Pancreas (tissue), 10 donors: Measurements from ENCODE around the gene TMEM176A. TPM values are rescaled to one million over a fixed set of nuclear protein-coding genes. Genes with fewer than 3 reads are reported as not detected.

Source experiments
- ATAC-seq, 4 donors: fragments of 200-7000 bp; cut with Tn5 transposase; one replicate each; pipeline versions ENCODE4 v1.8.0 to v1.9.1; 2020; ENCODE audit warnings: mild to moderate bottlenecking in 4 of 4, moderate library complexity in 4 of 4
- DNase-seq, 6 donors: peaks; one replicate each; pipeline ENCODE4 v3.0.0-alpha.2; 2020
- FAIRE-seq: peaks from 2 replicates; lab custom pipeline; 2012; peaks lifted over from hg19 to GRCh38; lab: Jason Lieb, UNC
- H3K27ac ChIP-seq, 4 donors: fragments of 200-600 bp; sonication (generic); 1 replicate in 3 of 4; 2 replicates in 1 of 4; pipeline versions ENCODE4 v1.5.0 to v1.8.0; 2020
- H3K27me3 ChIP-seq, 4 donors: fragments of 200-600 bp; one replicate each; pipeline ENCODE4 v1.8.0; 2021
- H3K36me3 ChIP-seq, 3 donors: fragments of 200-600 bp; sonication (generic) in 1 of 3; one replicate each; pipeline versions ENCODE4 v1.5.0 to v1.8.0; 2020 to 2021
- H3K4me1 ChIP-seq, 3 donors: fragments of 200-600 bp; one replicate each; pipeline ENCODE4 v1.8.0; 2021
- H3K4me3 ChIP-seq, 4 donors: fragments of 200-600 bp; sonication (generic) in 2 of 4; one replicate each; pipeline versions ENCODE4 v1.5.0 to v1.8.0; 2020 to 2021
- H3K9me3 ChIP-seq, 4 donors: fragments of 200-600 bp; one replicate each; pipeline ENCODE4 v1.8.0; 2021
- WGBS, 2 donors: extraction: QIAGEN DNeasy Blood & Tissue Kit; methylation state at CpG; one replicate each; pipeline ENCODE4 v1.1.7; 2013; 5-methylcytosine and 5-hydroxymethylcytosine counted together
- intact Hi-C, 3 donors: fragments of 100-400 bp; cut with DNase I; formaldehyde crosslinking; loops; one replicate each; pipeline versions ENCODE4 v1.11.1 to v1.14.2; 2022
- polyA plus RNA-seq, 2 donors: library from polyadenylated mRNA; stranded (reverse); fragments of 200-250 nt; gene quantifications; one replicate each; pipeline ENCODE4 v1.2.3, GENCODE V29; 2013
- total RNA-seq, 6 donors: library from RNA; stranded (reverse); fragmentation: NEBNext Ultra II Directional in 4 of 6; extraction: Animal tissue kit (Norgen Biotek cat#: 25700) in 4 of 6; gene quantifications; one replicate each; pipeline versions ENCODE4 v1.2.1 to v1.2.4, GENCODE V29; 2021 to 2023
- TF ChIP-seq, protein P1 (sequence below), 4 donors: fragments of 200-600 bp; sonication (generic) in 3 of 4; IDR thresholded peaks; one replicate each; pipeline versions ENCODE4 v1.5.0 to v1.8.0; 2021; ENCODE audit warnings: antibody characterized with exemption in 4 of 4
- donor health status: healthy with polysubstance abuse.
- donor health status: DM: no; HTN: no; CAD: no; lungs with moderate emphysema.
- donor health status: DM: no; HTN: no; CAD: no.
- donor health status: control.
- donor health status: control.
- donor health status: Bipolar disorder and iron deficiency.
- donor health status: DM: yes; HTN: yes; CAD: no.
- donor health status: DM: no; HTN: no; CAD: no.
- donor health status: DM: no; HTN: no; CAD: no.
- donor health status: DM: yes; HTN: yes; CAD: no.

Gene TMEM176A, protein sequence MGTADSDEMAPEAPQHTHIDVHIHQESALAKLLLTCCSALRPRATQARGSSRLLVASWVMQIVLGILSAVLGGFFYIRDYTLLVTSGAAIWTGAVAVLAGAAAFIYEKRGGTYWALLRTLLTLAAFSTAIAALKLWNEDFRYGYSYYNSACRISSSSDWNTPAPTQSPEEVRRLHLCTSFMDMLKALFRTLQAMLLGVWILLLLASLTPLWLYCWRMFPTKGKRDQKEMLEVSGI
- total RNA-seq: 10 to 100 TPM; 13.8 to 27.7 (median 17.7) TPM
- 10 to 100 TPM; 17.4 to 66.9 TPM for polyA plus RNA-seq

DNA sequence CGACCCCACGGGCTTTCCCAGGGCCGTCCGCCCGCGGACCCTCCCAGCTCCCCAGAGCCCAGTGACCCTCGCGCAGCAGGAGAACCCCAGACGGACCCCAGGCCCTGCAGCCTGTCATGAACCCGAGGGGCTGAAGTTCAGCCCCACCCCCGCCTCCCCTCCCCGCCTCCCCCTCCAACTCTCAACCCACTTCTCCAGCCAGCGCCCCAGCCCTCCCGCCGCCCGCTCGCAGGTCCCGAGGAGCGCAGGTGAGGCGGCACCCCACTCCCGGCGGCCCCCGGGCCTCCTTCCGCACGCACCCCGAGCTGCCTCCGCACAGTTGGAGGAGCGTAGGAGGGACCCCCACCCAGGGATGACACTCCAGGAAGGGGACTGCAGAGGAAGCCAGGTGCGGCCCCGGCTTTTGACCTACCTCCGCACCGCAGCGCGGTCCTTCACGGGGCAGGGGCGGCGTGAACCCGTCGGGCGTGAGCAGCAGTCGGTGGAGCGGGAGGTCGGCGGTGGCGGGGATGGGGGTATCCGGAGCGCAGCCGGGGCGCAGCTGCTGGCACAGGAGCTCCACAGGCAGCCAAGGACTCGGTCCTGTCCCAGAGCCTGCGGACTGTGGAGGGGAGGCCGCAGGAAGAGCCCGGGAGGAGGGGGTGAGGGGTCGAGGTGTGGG lies at the start of gene TMEM176A:
Gene TMEM176A, plus strand, starts transcription at position 189 of the 661 bp plus-strand sequence. CDS start 782 bp downstream, outside the sequence.
- no peaks in the 10 kb centered on the region for H3K36me3 ChIP-seq
- peak within 1 kb of the TSS in 3 of 4 donors; percentile 10 to 37 (median 15) for H3K27ac ChIP-seq
- FAIRE-seq: no peak
- intact Hi-C loops: no loop called here
- H3K4me1 ChIP-seq: peaks cover 0 to 4% (median 0%) of the 10 kb centered on the region in 3 donors
- peak in 5 of 6 donors; percentile 21 to 69 (median 50) for DNase-seq
- peak; percentile 73 to 81 (median 76) for ATAC-seq
- no peaks in the 10 kb centered on the region for H3K27me3 ChIP-seq
- no peaks in the 10 kb centered on the region for H3K9me3 ChIP-seq
- TF ChIP-seq, protein P1, sequence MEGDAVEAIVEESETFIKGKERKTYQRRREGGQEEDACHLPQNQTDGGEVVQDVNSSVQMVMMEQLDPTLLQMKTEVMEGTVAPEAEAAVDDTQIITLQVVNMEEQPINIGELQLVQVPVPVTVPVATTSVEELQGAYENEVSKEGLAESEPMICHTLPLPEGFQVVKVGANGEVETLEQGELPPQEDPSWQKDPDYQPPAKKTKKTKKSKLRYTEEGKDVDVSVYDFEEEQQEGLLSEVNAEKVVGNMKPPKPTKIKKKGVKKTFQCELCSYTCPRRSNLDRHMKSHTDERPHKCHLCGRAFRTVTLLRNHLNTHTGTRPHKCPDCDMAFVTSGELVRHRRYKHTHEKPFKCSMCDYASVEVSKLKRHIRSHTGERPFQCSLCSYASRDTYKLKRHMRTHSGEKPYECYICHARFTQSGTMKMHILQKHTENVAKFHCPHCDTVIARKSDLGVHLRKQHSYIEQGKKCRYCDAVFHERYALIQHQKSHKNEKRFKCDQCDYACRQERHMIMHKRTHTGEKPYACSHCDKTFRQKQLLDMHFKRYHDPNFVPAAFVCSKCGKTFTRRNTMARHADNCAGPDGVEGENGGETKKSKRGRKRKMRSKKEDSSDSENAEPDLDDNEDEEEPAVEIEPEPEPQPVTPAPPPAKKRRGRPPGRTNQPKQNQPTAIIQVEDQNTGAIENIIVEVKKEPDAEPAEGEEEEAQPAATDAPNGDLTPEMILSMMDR (IDR thresholded peaks at IDR 0.05): no peak
- H3K4me3 ChIP-seq: peak within 1 kb of the TSS; percentile 44 to 70 (median 62)
- WGBS, 2 donors: 6 to 7% methylated on average over 44 to 54 of the region's 54 CpGs

DNA sequence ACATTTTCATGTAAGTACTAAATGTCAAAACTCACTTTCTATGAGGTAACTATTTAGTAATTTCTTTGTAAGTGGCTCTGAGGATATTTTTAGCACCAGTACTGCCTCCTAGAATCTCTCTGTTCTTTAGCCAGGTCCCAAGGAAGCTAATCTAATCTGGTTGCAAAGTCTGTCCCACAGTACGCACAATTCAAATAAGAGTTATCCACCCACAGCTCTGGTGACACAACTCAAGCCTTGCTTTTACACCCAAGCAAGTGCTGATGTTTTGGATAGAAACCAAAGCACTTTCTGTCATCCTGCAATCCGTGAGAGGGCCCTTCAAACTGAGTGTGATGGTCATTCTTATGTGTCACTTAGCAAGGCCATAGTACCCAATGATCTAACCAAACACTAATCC lies 48.9 kb upstream of the TMEM176A start:
- H3K4me1 ChIP-seq: peaks cover 0 to 8% (median 0%) of the 10 kb centered on the region in 3 donors
- no peak overlapping the region for H3K27ac ChIP-seq
- no peak for FAIRE-seq
- ATAC-seq: peak; percentile 44 to 88 (median 59)
- H3K4me3 ChIP-seq: no peak overlapping the region
- WGBS, 2 donors: 15 to 28% methylated on average over 2 of the region's 2 CpGs
- intact Hi-C loops: no loop called here
- TF ChIP-seq, protein P1 (IDR thresholded peaks at IDR 0.05): no peak
- no peaks in the 10 kb centered on the region for H3K27me3 ChIP-seq
- no peaks in the 10 kb centered on the region for H3K9me3 ChIP-seq
- no peaks in the 10 kb centered on the region for H3K36me3 ChIP-seq
- DNase-seq: no peak

DNA sequence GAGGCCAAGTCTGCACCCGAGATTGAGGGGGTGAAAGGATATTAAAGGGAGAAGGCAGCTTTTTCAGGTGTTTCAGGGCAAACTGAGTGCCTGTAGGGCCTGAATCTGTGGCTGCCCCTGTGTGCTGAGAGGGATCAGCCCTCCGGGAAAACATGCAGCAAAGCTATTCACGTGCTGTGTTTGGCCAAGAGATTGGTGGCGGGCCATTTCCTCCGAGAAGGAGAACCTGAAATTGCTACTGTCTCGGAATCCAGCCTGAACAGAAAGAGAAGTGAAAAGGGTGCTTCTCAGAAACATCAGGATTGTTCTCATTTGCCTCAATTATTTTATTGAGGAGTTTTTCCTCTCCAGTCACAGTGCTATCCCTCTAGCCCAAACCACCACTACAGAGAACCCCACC lies 47.3 kb upstream of the TMEM176A start:
- WGBS, 2 donors: 58 to 59% methylated on average over 6 of the region's 6 CpGs
- TF ChIP-seq, protein P1 (IDR thresholded peaks at IDR 0.05): no peak
- FAIRE-seq: no peak
- DNase-seq: no peak
- Histone ChIP-seq H3K4me1 (peaks cover 0 to 8% (median 0%) of the 10 kb centered on the region in 3 donors), H3K27ac (no peak overlapping the region), H3K36me3 (no peaks in the 10 kb centered on the region), H3K9me3 (no peaks in the 10 kb centered on the region), H3K27me3 (no peaks in the 10 kb centered on the region), H3K4me3 (no peak overlapping the region)
- ATAC-seq: peak in 1 of 4 donors; percentile 31
- intact Hi-C loops: no loop called here

DNA sequence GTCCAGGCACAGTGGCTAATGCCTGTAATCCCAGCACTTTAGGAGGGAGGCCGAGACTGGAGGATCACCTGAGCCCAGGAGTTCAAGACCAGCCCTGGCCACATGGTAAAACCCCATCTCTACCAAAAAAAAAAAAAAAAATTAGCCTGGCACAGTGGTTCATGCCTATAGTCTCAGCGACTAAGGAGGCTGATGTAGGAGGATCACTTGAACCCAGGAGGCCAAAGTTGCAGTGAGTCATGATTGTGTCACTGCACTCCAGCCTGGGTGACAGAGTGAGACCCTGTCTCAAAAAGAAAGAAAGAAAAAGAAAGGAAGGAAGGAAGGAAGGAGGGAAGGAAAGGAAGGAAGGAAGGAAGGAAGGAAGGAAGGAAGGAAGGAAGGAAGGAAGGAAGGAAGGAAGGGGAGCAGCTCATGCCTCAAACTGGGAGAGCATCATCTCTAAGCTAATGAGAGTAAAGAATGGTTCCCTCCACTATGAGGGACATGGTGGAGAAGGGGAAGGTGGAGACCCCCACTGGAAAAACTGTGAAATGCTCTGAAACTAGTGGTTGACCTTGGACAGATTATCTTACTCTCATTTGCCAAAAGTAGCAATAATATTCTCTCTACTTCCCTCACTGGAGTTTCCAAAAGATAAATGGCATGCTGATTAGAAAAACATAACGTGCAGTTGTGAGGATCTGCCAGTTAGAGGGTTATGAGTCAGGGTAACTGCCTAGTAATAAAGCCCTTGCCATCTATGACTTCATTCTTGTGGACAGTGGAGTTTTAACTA lies 46.6 kb upstream of the TMEM176A start:
- TF ChIP-seq, protein P1 (IDR thresholded peaks at IDR 0.05): no peak
- no peak for FAIRE-seq
- H3K4me3 ChIP-seq: no peak overlapping the region
- no peaks in the 10 kb centered on the region for H3K27me3 ChIP-seq
- no peaks in the 10 kb centered on the region for H3K9me3 ChIP-seq
- no peak overlapping the region for H3K27ac ChIP-seq
- no peak for DNase-seq
- intact Hi-C loops: no loop called here
- peak; percentile 58 to 75 (median 72) for ATAC-seq
- H3K36me3 ChIP-seq: no peaks in the 10 kb centered on the region
- peaks cover 0 to 8% (median 0%) of the 10 kb centered on the region in 3 donors for H3K4me1 ChIP-seq
- WGBS, 2 donors: 35 to 42% methylated on average over 3 of the region's 3 CpGs
